ENCODE results near the gene AOAH. TPM values are rescaled to one million over a fixed set of nuclear protein-coding genes. Genes with fewer than 3 reads are reported as not detected.

The AOAH gene
- total RNA-seq, 1 experiment from 2014 or later: 0.39 TPM

GRCh38 chr7:36684954-36685353 lies 39.3 kb downstream of the AOAH start:
- no peak overlapping the region for H3K27ac ChIP-seq (ENCODE audit: insufficient read length, low read depth, low read length)
- H2BK15ac ChIP-seq (ENCODE audit: low read depth, low read length): no peak overlapping the region
- no peak overlapping the region for H3K9ac ChIP-seq (ENCODE audit: extremely low read depth, insufficient read length, low read length)
- H3K27me3 ChIP-seq (ENCODE audit: insufficient read depth, low read length): no peaks in the 10 kb centered on the region
- H2BK12ac ChIP-seq (ENCODE audit: insufficient read length, low read depth, low read length): no peak overlapping the region
- no peak overlapping the region for H2BK5ac ChIP-seq (ENCODE audit: insufficient read length, low read length)
- H2AK5ac ChIP-seq (ENCODE audit: insufficient read length, low read length): no peak overlapping the region
- no CpG with 5 or more reads among the region's 3 CpGs for WGBS (ENCODE audit: extremely low coverage, insufficient read length, low lambda C conversion rate)
- no peak overlapping the region for H3K23ac ChIP-seq (ENCODE audit: insufficient read length, low read depth, low read length)
- H2AFZ ChIP-seq (ENCODE audit: low read length): no peak overlapping the region
- no peak overlapping the region for H2BK20ac ChIP-seq (ENCODE audit: low read depth, low read length, poor library complexity, severe bottlenecking)
- H4K91ac ChIP-seq (ENCODE audit: insufficient read length, low read depth, low read length): no peak overlapping the region
- no peak overlapping the region for H3T11ph ChIP-seq (ENCODE audit: low read length)
- no peak overlapping the region for H3K4ac ChIP-seq (ENCODE audit: low read depth, low read length)
- Mint-ChIP-seq H3K9me3 (no peaks in the 10 kb centered on the region), H3K36me3 (ENCODE audit: insufficient read depth in 1 of 3, low read depth in 3 of 3) (no peaks in the 10 kb centered on the region), H3K27ac (no peak overlapping the region), H3K4me3 (no peak overlapping the region), H3K4me1 (peaks cover 3 to 6% of the 10 kb centered on the region in 2 experiments; a peak in 3 of 4 replicates), H3K27me3 (ENCODE audit: low read depth) (no peaks in the 10 kb centered on the region)
- DNase-seq: no peak
- H4K8ac ChIP-seq (replicated peaks; ENCODE audit: insufficient read length, low read depth, low read length): no peak overlapping the region
- TF ChIP-seq CTCF (conservative IDR thresholded peaks at IDR 0.05): no peak
- H3K4me2 ChIP-seq (ENCODE audit: insufficient read depth, insufficient read length, low read length): no peak overlapping the region
- H4K5ac ChIP-seq (ENCODE audit: insufficient read length, low read depth, low read length): no peak overlapping the region
- no peaks in the 10 kb centered on the region for H3K23me2 ChIP-seq (ENCODE audit: insufficient read length, low read depth, low read length, poor library complexity, severe bottlenecking)
- no peaks in the 10 kb centered on the region for H3K9me3 ChIP-seq (ENCODE audit: control insufficient read depth, low read depth, low read length)
- H3K18ac ChIP-seq (ENCODE audit: insufficient read length, low read depth, low read length): no peak overlapping the region
- no peak overlapping the region for H3K56ac ChIP-seq (ENCODE audit: insufficient read length, low read depth, low read length)
- H3K79me1 ChIP-seq (ENCODE audit: insufficient read depth, low read depth, low read length, poor library complexity, severe bottlenecking): no peaks in the 10 kb centered on the region
- no peak overlapping the region for H3K14ac ChIP-seq (ENCODE audit: insufficient read depth, low read length)
- H3K79me2 ChIP-seq (ENCODE audit: insufficient read depth, low read length): no peaks in the 10 kb centered on the region
- H3K4me1 ChIP-seq (ENCODE audit: insufficient read depth, low read length): 0 out of 2 replicates have a peak, but pooled peaks cover 2% of the 10 kb centered on the region
- H2BK120ac ChIP-seq (ENCODE audit: low read depth, low read length, poor library complexity, severe bottlenecking): no peak overlapping the region
- H4K20me1 ChIP-seq (ENCODE audit: control insufficient read depth, insufficient read depth, insufficient read length): no peaks in the 10 kb centered on the region

Data from H9 (cell line).